ENCODE measurements around the gene PREX1. TPM values are rescaled to one million over a fixed set of nuclear protein-coding genes. Genes with fewer than 3 reads are reported as not detected.

PREX1 gene
- total RNA-seq, 2 experiments from 2014 or later: 130 to 156 TPM

DNA sequence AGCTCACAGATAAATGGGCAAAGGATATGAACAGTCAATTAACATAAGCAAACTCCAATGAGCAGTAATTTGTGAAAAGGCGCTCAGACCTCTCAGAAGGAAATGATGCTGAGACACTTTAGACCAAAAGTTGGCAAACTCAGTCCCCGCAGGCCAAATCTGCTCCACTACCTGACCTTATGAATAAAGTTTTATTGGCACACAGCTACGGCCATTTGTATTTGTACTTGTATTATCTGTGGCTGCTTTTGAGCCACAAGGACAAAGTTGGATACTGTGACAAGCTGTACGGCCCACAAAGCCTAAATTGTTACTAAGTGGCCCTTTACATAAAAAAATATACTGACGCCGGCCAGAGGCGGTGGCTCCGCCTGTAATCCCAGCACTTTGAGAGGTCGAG, 167.0 kb downstream of the PREX1 start:
- no peak for ATAC-seq
- Mint-ChIP-seq H3K36me3 (peaks cover 57% of the 10 kb centered on the region), H3K27me3 (no peaks in the 10 kb centered on the region), H3K4me1 (peaks cover 14% of the 10 kb centered on the region), H3K4me3 (no peak overlapping the region), H3K9me3 (ENCODE audit: low read depth) (peaks cover 1% of the 10 kb centered on the region), H3K27ac (no peak overlapping the region)
- CTCF ChIA-PET: interaction anchor here (1.1 to 8.1 kb wide), 2 partner anchors 12 to 246 kb away, joined by 4 to 118 read pairs; no protein-coding TSS in a partner anchor
- no peak for DNase-seq

DNA sequence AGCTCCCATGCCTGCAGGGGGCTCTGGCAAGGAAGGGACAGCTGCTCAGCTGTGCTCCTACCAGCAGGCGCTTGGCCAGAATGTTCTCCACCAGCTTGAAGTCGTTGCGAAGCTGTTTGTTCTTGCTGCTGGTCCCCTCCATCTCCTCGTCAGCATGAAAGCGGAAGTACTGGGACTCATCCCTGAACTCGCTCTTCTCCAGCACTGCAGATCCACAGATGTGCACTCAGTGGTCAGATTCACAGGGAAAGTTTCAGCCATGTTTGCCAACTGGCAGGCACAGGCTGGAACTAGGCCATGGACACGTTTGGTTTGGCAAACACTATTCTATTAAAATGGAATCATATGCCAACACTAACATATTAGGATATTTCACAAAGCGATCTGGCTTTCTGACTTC, 167.9 kb downstream of the PREX1 start:
- CTCF ChIA-PET: interaction anchor here (1.1 to 8.1 kb wide), 2 partner anchors 13 to 247 kb away, joined by 4 to 118 read pairs; no protein-coding TSS in a partner anchor
- H3K4me1 Mint-ChIP-seq: peaks cover 14% of the 10 kb centered on the region
- H3K27me3 Mint-ChIP-seq: no peaks in the 10 kb centered on the region
- peaks cover 53% of the 10 kb centered on the region for H3K36me3 Mint-ChIP-seq
- no peak overlapping the region for H3K4me3 Mint-ChIP-seq
- DNase-seq (no peak), ATAC-seq (no peak)
- no peak overlapping the region for H3K27ac Mint-ChIP-seq
- peaks cover 1% of the 10 kb centered on the region for H3K9me3 Mint-ChIP-seq (ENCODE audit: low read depth)

DNA sequence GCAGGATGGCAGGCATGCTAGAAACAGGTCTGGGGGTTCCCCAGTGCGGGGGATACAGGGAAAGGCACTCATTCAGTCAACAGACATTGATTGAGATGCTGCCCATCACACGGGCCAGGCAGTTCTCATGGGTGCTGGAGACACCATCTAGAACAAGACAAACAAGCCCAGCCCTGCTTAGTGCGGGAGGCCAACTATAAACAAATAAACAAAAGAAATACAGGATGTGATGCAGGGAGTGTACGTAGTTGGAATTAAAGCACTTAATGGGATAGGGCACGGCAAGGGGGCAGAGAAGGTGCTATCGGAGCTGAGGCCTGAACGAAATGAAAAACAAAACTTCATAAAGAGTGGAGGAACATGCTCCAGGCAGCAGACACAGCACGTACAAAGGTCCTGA, 169.3 kb downstream of the PREX1 start:
- Mint-ChIP-seq H3K36me3 (peaks cover 58% of the 10 kb centered on the region), H3K4me3 (no peak overlapping the region), H3K4me1 (peaks cover 12% of the 10 kb centered on the region), H3K9me3 (ENCODE audit: low read depth) (peaks cover 1% of the 10 kb centered on the region), H3K27me3 (no peaks in the 10 kb centered on the region), H3K27ac (peak overlapping the region; percentile 32)
- ATAC-seq (no peak), DNase-seq (no peak)
- CTCF ChIA-PET: interaction anchor here (1.2 to 8.1 kb wide), 10 partner anchors 22 to 249 kb away, joined by 3 to 118 read pairs (median 4); no protein-coding TSS in a partner anchor

DNA sequence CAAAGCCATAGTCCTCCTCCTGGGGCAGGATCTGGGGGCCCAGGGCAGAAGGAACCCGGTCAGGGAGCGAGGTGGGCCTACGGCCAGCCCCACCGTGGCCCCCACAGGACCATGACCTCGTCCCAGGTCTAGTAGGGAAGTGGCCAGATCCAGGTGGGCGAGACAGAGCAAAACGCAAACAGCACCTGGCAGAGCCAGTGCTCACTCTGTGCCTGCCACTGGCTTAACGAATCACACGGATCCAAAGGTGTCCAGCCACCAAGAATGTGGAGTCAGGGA, 169.7 kb downstream of the PREX1 start:
- Mint-ChIP-seq H3K27me3 (no peaks in the 10 kb centered on the region), H3K36me3 (peaks cover 61% of the 10 kb centered on the region), H3K27ac (no peak overlapping the region), H3K9me3 (ENCODE audit: low read depth) (peaks cover 1% of the 10 kb centered on the region), H3K4me1 (peaks cover 12% of the 10 kb centered on the region), H3K4me3 (no peak overlapping the region)
- CTCF ChIA-PET: interaction anchor here (1.0 to 8.1 kb wide), 48 partner anchors 9 to 526 kb away, joined by 3 to 118 read pairs (median 4); no protein-coding TSS in a partner anchor
- ATAC-seq: no peak
- no peak for DNase-seq

DNA sequence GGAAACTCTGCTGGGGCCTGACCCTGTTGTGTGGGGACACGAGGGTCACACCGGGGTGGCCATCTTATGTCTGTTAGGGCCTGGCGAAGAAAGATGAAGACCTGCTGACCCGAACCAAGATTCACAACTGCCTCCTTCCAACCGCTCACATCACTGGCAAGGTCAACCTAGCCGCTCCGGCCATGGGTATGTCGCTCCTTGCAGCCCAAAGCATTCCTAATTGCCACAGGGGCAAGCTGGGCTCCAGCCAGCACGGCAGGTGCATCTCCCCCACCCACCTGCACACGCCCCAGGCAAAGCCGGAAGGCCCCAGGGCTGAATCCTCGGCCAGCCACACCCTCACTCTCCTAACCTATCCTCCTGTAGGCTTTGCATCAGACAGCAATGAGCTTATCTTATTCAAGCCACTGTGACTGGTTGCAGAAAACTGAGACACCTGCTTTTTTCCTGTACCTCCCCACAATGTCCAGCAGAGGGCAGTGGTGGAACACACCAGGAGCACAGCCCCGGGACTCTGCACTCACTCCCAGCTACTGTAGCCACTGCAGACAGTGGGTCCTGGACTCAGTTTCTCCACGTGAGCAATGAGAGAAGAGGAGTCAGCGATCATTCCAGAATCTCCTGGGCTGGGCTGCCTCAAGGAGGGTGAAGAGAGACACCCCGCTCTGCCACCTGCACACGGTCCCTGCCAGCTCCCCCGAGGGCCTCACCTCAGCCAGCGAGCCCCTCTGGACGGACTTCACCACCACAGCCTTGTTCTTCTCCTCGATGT, 170.2 kb downstream of the PREX1 start:
- Mint-ChIP-seq H3K36me3 (peaks cover 58% of the 10 kb centered on the region), H3K4me1 (peaks cover 12% of the 10 kb centered on the region)

DNA sequence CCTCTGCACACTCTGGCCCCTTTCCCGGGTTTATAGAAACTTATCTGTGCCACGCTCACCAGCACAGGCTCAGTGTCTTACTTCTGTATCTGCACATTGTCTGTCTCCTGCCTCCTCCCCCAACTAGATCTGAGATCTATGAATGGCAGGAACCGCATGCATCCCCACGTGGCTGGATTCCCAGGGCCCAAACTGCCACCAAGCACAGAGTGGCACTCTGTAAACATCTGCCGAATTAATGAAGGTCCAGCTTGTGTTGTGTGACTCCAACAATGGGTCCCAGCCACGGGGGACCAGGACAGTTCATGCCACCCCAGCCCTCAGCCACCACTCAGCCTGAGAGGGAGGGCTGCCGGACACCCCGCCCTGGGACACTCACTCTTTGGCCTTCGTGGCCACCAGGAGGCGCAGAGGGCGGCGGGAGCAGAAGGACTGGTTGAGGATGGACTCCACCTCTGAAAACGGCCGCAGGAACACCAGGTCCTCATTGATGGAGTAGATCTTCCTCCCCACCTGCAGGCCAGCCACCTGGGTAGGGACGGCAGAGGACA, 171.1 kb downstream of the PREX1 start:
- H3K27me3 Mint-ChIP-seq: no peaks in the 10 kb centered on the region
- H3K4me1 Mint-ChIP-seq: peaks cover 12% of the 10 kb centered on the region
- H3K27ac Mint-ChIP-seq: no peak overlapping the region
- CTCF ChIA-PET: interaction anchor here (0.7 to 8.1 kb wide), 24 partner anchors 8 to 285 kb away, joined by 3 to 118 read pairs (median 6); no protein-coding TSS in a partner anchor
- H3K4me3 Mint-ChIP-seq: no peak overlapping the region
- H3K9me3 Mint-ChIP-seq (ENCODE audit: low read depth): peaks cover 1% of the 10 kb centered on the region
- no peak for ATAC-seq
- DNase-seq: no peak
- peaks cover 59% of the 10 kb centered on the region for H3K36me3 Mint-ChIP-seq

More for the DNA sequence above, 170.2 kb downstream of the PREX1 start:
- CTCF ChIA-PET: interaction anchor here (0.5 to 8.1 kb wide), 55 partner anchors 8 to 861 kb away, joined by 3 to 118 read pairs (median 4); no protein-coding TSS in a partner anchor
- Mint-ChIP-seq H3K27me3 (no peaks in the 10 kb centered on the region), H3K4me3 (no peak overlapping the region), H3K27ac (peak overlapping the region; percentile 27), H3K9me3 (ENCODE audit: low read depth) (peaks cover 1% of the 10 kb centered on the region)
- peak; percentile 83 for ATAC-seq
- peak; percentile 75 for DNase-seq

DNA sequence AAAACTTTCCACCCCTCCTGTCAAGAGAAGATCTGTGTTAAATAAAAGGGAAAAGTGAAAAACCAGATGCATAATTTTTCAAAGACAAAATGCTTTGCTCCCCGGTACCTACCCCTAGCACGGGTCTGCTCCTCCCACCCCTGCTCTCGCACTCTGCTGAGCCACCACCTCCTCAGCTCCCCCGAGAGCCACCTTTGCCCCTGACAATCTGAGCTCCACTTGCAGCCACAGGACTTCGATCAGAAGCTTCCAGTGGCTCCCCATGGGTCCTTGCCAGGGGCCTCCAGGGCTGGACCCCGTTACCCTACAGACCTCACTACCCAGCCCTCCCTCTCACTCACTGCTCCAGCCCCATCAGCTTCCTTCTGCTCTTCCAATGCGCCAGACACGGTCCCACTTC, 171.7 kb downstream of the PREX1 start:
- H3K27ac Mint-ChIP-seq: no peak overlapping the region
- no peak for ATAC-seq
- CTCF ChIA-PET: interaction anchor here (1.1 to 8.1 kb wide), 7 partner anchors 14 to 251 kb away, joined by 3 to 118 read pairs (median 9); no protein-coding TSS in a partner anchor
- no peak for DNase-seq
- peaks cover 1% of the 10 kb centered on the region for H3K9me3 Mint-ChIP-seq (ENCODE audit: low read depth)
- H3K36me3 Mint-ChIP-seq: peaks cover 62% of the 10 kb centered on the region
- H3K4me3 Mint-ChIP-seq: no peak overlapping the region
- H3K27me3 Mint-ChIP-seq: no peaks in the 10 kb centered on the region
- peaks cover 12% of the 10 kb centered on the region for H3K4me1 Mint-ChIP-seq

DNA sequence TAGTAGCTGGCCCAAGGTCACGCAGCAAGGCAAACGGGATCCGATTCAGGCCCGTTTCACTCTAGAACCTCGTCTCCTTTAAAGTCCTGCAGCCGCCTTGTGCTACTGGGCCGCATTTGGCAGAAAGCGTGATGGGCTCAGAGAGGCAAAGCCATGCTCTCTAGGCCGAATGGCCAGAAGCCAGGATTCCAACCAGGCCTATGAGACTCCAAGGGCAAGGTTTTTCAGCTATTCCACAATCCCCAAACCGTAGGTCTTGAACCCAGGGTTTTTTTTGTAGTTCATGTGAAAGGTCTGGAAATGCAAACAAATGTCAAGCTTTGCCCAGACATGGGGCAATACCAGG, 174.1 kb downstream of the PREX1 start:
- CTCF ChIA-PET: interaction anchor here (8.1 kb wide), 1 partner anchor 254 kb away, joined by 118 read pairs; no protein-coding TSS in a partner anchor
- no peaks in the 10 kb centered on the region for H3K27me3 Mint-ChIP-seq

DNA sequence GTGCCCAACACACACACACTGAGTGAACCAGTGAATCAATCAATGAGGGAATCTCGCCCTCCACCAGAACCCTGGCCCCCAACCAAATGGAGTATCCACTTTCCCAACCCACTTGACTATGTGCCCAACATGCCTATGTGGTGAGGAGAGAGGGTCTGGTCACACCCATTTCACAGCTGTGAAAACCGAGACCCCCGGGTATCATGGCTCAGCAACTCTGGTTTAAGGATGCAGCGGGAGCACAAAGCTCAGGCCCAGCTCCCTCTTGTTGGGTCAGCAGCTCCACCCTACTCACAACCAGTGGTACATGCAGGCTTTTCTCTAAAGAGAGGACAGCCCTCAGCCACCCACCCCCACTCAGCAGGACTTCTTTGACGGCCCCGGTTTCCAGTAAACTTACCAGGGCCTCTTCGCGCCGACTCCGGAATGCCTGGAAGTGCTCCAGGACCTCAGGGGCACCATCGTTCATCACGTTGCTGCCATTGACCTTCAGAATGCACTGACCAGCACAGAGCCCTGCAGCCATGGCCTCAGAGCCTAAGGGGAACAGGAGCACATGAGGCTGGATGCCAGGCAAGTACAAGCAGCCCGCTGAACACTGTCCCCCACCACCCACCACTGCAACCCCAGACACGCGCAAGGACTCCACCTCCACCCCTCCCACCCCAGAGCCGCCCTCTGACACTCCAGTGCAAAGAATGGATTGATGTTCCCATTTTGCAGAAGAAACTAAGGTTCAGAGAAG, 174.7 kb downstream of the PREX1 start:
- H3K27me3 Mint-ChIP-seq: no peaks in the 10 kb centered on the region
- H3K9me3 Mint-ChIP-seq (ENCODE audit: low read depth): no peaks in the 10 kb centered on the region
- no peak overlapping the region for H3K27ac Mint-ChIP-seq
- ATAC-seq (no peak), DNase-seq (no peak)
- H3K4me3 Mint-ChIP-seq: no peak overlapping the region
- H3K4me1 Mint-ChIP-seq: peaks cover 3% of the 10 kb centered on the region
- H3K36me3 Mint-ChIP-seq: peaks cover 67% of the 10 kb centered on the region
- CTCF ChIA-PET: interaction anchor here (1.2 to 8.1 kb wide), 2 partner anchors 252 to 254 kb away, joined by 6 to 118 read pairs; no protein-coding TSS in a partner anchor

More for the DNA sequence above, 174.1 kb downstream of the PREX1 start:
- no peak overlapping the region for H3K4me3 Mint-ChIP-seq
- peaks cover 6% of the 10 kb centered on the region for H3K4me1 Mint-ChIP-seq
- ATAC-seq: no peak
- H3K27ac Mint-ChIP-seq: no peak overlapping the region
- no peaks in the 10 kb centered on the region for H3K9me3 Mint-ChIP-seq (ENCODE audit: low read depth)
- peaks cover 65% of the 10 kb centered on the region for H3K36me3 Mint-ChIP-seq
- DNase-seq: no peak

DNA sequence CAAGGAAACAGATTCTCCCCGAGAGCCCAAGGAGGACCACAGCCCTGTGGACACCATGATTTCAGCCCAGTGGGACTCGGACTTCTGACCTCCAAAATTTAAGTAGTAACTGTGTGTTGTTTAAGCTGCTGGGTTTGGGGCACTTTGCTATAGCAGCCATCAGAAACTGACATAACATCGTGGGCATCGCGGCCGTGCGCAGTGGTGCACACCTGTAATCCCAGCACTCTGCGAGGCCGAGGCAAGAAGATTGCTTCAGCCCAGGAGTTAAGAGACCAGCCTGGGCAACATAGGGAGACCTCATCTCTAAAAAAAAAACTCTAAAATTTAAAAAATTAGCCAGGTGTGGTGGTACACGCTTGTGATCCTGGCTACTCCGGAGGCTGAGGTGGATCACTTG, 175.8 kb downstream of the PREX1 start:
- H3K36me3 Mint-ChIP-seq: peaks cover 63% of the 10 kb centered on the region

DNA sequence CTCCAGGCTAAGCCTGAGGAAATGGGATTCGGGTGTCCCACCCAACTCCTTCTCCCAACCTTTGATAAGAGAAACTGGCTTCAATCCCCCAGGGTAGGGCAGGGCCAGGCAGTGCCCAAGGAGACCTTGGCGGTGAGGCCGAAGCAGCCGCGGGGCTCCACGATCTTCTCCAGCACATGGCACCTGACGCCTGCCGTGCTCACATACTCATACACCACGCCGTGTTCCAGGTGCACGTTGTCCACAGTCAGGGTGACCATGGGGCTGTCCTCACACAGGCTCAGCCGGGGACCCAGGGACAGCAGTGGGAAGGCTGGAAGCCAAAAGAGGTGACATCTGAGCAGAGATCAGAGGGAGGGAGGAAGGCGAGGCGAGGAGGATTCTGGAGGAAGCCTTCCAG, 176.5 kb downstream of the PREX1 start:
- Mint-ChIP-seq H3K9me3 (ENCODE audit: low read depth) (no peaks in the 10 kb centered on the region), H3K4me3 (no peak overlapping the region), H3K36me3 (peaks cover 61% of the 10 kb centered on the region), H3K27me3 (no peaks in the 10 kb centered on the region), H3K27ac (no peak overlapping the region), H3K4me1 (no peaks in the 10 kb centered on the region)
- no peak for DNase-seq
- ATAC-seq: no peak
- CTCF ChIA-PET: no interaction called here

More for the DNA sequence above, 175.8 kb downstream of the PREX1 start:
- ATAC-seq (no peak), DNase-seq (no peak)
- Mint-ChIP-seq H3K9me3 (ENCODE audit: low read depth) (no peaks in the 10 kb centered on the region), H3K4me3 (no peak overlapping the region), H3K27me3 (no peaks in the 10 kb centered on the region), H3K27ac (no peak overlapping the region), H3K4me1 (no peaks in the 10 kb centered on the region)
- CTCF ChIA-PET: interaction anchor here (1.2 kb wide), 1 partner anchor 253 kb away, joined by 6 read pairs; no protein-coding TSS in a partner anchor

DNA sequence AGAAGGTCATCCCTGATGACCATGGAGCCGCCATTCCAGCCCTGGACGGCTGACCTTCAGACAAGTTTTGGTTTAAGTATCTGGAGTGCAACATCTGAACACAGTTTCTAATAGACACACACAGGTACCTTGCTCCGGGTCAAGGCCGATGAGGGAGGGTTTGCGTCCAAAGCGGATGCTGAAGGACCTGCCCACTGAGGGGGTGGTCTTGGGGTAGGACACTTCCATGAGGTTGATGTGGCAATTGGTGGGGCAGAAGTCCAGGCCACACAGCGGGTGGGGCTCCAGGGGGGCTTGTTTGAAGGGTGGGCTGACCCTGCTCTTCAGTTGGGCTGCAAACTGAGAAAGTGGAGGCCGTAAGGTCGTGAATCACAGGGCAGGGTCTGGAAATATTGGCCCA, 177.9 kb downstream of the PREX1 start:
- ATAC-seq (no peak), DNase-seq (no peak)
- CTCF ChIA-PET: no interaction called here
- H3K27ac Mint-ChIP-seq: no peak overlapping the region
- H3K36me3 Mint-ChIP-seq: peaks cover 66% of the 10 kb centered on the region
- no peaks in the 10 kb centered on the region for H3K27me3 Mint-ChIP-seq
- no peak overlapping the region for H3K4me3 Mint-ChIP-seq
- no peaks in the 10 kb centered on the region for H3K4me1 Mint-ChIP-seq
- H3K9me3 Mint-ChIP-seq (ENCODE audit: low read depth): no peaks in the 10 kb centered on the region

DNA sequence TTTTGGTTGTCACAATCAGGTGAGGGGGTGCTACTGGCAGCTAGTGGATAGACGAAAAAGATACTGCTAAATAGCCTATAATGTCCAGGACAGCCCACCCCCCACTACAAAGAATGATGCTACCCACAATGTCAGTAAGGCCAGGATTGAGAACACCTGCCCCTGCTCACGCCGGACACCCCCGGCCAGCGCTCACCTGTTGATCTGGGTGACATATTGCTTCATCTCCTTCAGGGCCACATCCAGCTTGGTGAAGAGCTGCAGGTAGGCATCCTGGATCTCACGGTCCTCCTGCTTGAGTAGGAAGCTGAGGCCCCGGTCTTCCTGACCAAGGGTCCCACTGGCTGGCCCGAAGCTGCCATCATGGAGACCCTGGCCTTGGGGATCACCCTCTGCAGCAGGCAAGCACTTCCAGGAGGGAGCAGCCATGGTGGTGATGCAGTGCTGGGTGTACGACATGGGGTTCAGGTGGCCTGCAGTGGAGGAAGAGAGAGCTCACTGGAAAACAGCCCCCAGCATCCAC, 178.6 kb downstream of the PREX1 start:
- no peak overlapping the region for H3K27ac Mint-ChIP-seq
- no peaks in the 10 kb centered on the region for H3K27me3 Mint-ChIP-seq
- H3K4me3 Mint-ChIP-seq: no peak overlapping the region
- ATAC-seq (no peak), DNase-seq (no peak)
- H3K9me3 Mint-ChIP-seq (ENCODE audit: low read depth): no peaks in the 10 kb centered on the region
- CTCF ChIA-PET: interaction anchor here (1.0 kb wide), 2 partner anchors 8 to 14 kb away, joined by 3 read pairs; no protein-coding TSS in a partner anchor
- H3K4me1 Mint-ChIP-seq: no peaks in the 10 kb centered on the region
- H3K36me3 Mint-ChIP-seq: peaks cover 61% of the 10 kb centered on the region

Data from activated CD8-positive, alpha-beta memory T cell treated with anti-CD3 and anti-CD28 coated beads, Interleukin-2, amount 10 ng/mL, durations not matched to agents 7 days and 5 days (primary cell).